Retina (tissue), 1 donor: ENCODE results near the gene PTCSC3.
"Not testable (repeated sequence)": the region's sequence is repeated elsewhere in the genome, so short reads cannot be mapped to it uniquely, and the experiment has no call there.

Experiments
- DNase-seq: peaks from one replicate; pipeline ENCODE4 v3.0.0-alpha.2; 2016

PTCSC3 gene

DNA sequence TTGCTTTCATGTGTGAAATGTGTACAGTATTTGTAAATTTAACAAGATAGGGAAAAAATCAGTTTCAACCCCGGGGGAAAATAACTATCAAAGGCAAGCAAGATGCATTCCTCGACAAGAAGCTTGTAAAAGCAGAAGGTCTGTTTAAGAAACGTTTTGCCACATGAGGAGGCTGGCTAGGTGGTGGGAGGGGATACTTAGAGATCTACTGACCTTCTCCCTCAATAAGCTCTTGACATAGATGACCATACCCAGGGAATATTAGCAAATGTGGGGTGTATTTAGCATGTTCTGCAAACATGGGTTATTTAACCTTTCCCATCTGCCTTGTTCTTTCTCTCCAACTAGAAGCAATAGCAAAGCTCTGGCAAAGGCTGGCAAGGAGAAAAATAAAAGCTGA is 4.9 kb downstream of the PTCSC3 start:
- DNase-seq = peak; percentile 31

DNA sequence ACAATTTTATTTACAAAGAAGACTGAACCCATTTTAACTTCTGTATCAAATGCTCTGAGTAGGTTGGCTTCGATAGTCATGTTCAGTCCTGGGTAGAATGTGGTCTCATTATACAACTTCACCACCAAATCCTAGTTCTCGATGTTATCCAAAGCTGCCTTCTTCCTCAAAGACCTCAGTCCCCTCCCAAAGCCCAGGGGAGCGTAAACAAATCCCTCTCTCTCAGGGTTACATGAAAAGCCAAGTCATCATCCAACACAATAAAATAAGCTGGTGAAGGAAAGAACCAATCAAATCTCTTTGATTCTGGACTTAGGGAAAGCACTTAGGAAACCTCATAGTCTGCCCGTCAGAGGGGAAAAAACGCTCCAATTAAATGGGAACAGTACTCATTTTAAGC is 9.1 kb downstream of the PTCSC3 start:
- no peak for DNase-seq

DNA sequence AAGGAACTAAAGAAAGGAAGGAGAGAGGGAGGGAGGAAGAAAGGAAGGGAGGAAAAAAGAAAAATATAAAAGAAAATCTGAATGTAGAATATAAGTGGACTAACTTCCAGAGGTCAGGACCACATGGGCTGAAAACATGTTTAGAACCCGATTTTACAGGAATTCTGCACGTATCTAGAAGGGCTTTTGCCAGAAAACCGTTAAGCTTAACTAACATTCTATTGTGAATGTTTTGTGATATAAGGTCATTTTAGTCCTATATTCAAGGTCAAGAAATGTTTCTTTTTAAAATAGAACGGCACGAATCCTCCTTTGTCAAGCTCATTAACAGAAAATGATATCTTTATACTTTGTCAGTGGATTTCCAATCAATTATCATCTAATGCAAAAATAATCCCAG is 13.1 kb downstream of the PTCSC3 start:
- DNase-seq = no peak

- DNase-seq = no peak
Observed at GRCh38 chr14:36162267-36162666, 14.3 kb downstream of the PTCSC3 start.

DNA sequence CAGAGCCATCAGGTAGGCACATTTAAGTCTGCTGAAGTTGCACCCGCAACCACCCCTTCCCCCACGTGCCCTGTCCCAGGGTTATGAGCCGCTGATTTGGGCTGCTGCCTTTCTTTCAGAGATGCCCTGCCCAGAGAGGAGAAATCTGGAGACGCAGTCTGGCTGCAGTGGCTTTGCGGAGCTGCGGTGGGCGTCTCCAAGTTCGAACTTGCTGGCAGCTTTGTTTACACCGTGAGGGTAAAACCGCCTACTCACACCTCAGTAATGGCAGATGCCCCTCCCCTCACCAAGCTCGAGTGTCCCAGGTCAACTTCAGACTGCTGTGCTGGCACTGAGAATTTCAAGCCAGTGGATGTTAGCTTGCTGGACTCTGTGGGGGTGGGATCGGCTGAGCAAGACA is 14.7 kb downstream of the PTCSC3 start:
- no peak for DNase-seq

GRCh38 chr14:36151335-36151734 is 25.2 kb downstream of the PTCSC3 start:
- DNase-seq = no peak

- DNase-seq = no peak
Observed at GRCh38 chr14:36134038-36134437, 42.5 kb downstream of the PTCSC3 start.

GRCh38 chr14:36132826-36133225 is 43.7 kb downstream of the PTCSC3 start:
- no peak for DNase-seq

- DNase-seq = no peak
Observed at GRCh38 chr14:36130186-36130585, 46.3 kb downstream of the PTCSC3 start.

- no peak for DNase-seq
Observed at GRCh38 chr14:36129181-36129580, 47.3 kb downstream of the PTCSC3 start.

DNA sequence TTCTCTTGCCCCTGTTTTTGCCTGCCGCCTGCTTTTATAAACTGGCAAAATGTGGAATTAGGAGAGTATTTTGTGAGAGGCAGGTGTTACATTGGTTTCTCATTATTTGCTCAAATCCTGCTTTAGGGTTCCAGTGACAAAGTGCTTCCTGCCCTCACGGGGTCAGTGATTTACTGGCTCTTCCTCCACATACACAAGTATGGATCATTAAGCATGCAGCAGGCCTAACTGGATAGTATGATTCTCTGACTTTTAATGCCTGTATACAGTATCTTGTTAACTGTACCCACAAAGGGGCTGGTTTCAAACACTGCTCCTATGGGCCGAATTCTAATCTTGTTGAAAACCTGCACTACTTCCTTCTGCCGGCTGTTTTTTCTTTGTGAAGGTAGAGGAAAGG is 63.2 kb downstream of the PTCSC3 start:
- no peak for DNase-seq

DNA sequence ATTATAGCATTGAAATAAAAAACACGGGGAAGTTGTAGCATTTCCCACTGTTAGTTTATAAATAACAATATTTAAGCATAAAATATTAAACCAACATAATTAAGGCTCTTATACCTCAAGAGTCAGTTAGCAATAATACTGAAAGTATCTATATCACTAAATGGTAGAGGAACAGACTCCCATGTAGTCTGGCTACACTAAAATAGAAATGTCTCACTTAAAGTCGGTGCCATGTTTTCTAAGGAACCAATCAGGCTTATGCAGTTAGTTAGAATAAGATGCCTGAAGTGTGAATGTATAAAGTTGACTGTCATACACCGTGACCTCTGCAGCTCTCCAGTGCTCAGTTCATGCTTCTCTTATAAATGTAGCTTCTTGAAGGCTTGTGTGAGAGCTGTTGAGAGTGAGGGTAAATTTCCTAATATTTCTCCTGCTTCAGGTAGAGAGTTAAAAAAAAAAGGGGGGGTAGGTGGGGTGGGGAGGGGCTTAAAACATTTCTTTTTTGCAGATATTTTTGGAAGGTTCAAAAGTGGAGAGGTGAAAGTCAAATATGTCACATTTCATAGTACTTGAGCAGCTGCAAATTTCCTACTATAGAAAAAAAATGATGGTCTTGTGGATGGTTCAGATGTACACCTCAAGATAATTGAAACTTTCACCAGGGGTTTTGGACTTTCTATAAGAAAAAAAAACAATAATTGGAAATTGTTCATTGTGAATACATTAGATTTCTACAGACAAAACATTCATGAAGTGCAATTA is 64.5 kb downstream of the PTCSC3 start:
- DNase-seq = no peak

DNA sequence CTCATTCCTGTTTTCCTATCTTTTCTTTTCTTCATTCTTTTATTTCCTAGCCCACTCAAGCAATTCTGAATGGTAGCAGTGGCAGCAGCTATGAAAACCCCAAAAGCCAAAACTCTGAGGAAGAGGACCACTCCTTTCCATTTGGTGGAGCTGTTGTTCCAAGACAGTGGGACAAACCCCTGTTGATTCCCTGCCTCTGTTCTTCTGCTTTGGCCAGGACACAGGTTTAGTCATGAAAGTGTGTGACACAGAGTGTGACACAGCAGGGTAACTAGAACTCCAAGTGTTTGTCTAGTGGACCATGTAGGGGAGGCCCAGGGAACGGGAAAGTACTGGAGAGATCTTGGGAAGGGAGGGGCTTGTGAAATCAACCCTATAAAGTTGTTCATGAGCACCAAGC is 71.1 kb downstream of the PTCSC3 start:
- DNase-seq = no peak

GRCh38 chr14:36104258-36104657 is 72.3 kb downstream of the PTCSC3 start:
- not testable (repeated sequence) for DNase-seq

DNA sequence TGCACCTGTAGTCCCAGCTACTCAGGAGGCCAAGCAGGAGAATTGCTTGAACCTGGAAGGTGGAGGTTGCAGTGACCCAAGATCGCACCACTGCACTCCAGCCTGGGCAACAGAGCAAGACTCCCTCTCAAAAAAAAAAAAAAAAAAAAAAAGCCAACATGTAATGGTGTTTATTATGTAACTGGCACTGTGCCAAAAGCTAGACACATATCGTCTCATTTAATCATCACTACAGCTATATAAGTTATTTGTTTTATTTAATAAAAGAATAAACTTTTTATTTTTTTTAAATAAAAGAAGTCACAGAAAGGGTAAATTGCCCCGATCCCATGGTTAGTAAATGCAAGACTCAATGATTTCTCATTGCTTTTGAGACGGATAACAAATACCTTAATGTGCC is 76.9 kb downstream of the PTCSC3 start:
- no peak for DNase-seq

DNA sequence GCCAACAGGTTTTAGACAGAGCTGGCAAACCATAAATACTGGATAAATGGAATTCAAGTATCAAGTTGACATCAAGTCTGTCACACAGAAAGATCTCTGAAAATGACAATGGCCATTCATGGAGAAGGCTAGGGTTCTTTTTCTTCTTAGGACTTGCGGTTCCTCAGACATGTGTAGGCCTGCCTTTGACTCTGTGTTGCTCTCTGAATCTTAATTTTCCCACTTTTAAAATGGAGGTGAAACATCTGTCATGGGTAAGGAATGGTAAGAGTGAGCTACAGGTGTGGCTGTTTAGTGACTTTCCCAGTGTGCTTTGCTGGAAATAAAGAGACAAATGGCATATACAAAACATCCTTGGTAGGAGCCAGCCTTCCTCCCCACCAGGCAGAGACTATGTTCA is 79.2 kb downstream of the PTCSC3 start:
- DNase-seq = no peak

DNA sequence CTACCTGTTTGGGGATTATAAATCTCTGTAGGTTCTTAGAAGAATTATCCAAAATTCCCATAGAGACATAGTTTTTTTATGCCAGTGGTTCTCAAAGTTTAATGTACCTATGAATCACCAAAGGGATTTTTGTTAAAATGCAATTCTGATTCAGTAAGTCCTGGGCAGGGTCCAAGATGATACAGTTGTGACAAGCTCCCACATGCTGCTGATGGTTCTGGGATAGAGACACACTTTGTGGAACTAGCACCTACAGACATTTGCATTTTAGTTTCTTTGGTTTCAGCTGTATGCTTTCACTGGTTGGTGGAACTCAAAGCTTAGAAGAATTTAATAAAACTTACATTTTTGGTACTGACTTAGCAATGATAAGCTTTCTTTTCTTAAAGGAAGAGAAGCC is 80.4 kb downstream of the PTCSC3 start:
- DNase-seq = no peak

DNA sequence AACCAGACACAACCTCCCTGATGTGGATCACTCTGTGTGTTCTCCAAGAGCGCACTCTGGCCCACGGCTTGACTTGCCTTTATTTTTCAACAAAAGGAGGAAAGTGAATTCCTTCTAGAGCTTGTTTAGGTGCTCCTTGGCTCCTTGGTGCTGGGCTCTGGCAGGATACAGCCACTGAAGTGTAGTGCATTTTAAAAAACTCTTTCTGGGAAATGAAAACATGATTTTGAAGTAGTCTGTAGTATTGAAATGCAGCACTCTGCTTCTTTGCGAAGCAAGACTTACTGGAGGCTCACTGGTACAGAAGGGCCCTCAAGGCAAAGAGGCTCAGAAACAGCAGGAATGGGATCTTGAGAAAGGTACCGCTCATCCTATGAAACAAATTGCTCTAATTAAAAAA is 81.6 kb downstream of the PTCSC3 start:
- DNase-seq = no peak

GRCh38 chr14:36091096-36091495 is 85.4 kb downstream of the PTCSC3 start:
- DNase-seq = no peak

DNA sequence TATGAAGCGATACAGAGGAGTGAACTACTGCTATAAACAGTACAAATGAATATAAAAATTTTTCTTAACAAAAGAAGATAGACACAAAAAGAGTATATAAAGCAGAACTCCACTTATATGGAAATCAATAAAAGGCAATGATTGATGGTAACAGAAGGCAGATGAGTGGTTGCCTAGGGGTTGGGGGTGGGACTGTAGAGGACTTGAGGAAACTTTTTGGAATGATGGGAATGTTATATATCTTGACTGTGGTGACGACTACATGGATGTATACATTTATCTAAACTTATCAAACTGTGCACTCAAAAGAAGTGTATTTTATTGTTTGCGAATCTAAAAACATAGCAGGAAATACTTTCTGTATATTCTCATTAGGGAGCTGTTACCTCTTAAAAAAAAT is 89.1 kb downstream of the PTCSC3 start:
- no peak for DNase-seq

- no peak for DNase-seq
Observed at GRCh38 chr14:36086629-36087395, 89.7 kb downstream of the PTCSC3 start.

DNA sequence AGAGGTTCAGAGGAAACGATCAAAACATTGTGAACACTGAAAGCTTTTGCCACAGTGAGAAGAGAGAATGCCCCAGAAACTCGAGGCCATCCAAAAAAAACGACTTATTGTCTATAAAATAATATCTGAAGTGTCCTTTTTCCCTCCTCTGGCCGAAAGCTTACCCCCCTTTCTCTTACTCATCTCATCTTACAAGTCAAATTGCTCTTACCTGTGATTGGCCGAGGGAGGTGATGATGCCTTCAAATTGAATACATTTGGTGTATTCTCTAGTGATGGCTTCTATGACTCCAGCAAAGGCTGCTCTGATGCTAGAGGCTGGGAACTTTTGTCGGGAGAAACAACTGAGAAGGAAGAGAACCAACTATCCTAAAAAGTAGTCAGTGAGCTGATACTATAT is 90.7 kb downstream of the PTCSC3 start:
- DNase-seq = no peak
